Bone marrow (tissue), 2 donors: Measurements from ENCODE around the gene TMEM87A.

Source experiments
- DNase-seq, 2 donors: peaks; one replicate each; lab custom pipeline; 2025; lab: John Stamatoyannopoulos, UW

TMEM87A gene

GRCh38 chr15:42203891-42204290, 69.3 kb downstream of the TMEM87A start:
- no peak for DNase-seq

- no peak for DNase-seq
Measured at GRCh38 chr15:42202653-42203052, 70.6 kb downstream of the TMEM87A start.

- DNase-seq, result no peak
Measured at GRCh38 chr15:42201801-42202200, 71.4 kb downstream of the TMEM87A start.

- DNase-seq, result no peak
Measured at GRCh38 chr15:42199126-42199525, 74.1 kb downstream of the TMEM87A start.

GRCh38 chr15:42198516-42198915, 74.7 kb downstream of the TMEM87A start:
- no peak for DNase-seq

GRCh38 chr15:42194513-42194912, 78.7 kb downstream of the TMEM87A start:
- no peak for DNase-seq

- no peak for DNase-seq
Measured at GRCh38 chr15:42193383-42193782, 79.8 kb downstream of the TMEM87A start.

- DNase-seq, result no peak
Measured at GRCh38 chr15:42191610-42192346, 81.5 kb downstream of the TMEM87A start.

GRCh38 chr15:42190370-42190769, 82.9 kb downstream of the TMEM87A start:
- DNase-seq, result no peak

GRCh38 chr15:42185801-42186200, 87.4 kb downstream of the TMEM87A start:
- DNase-seq, result no peak

GRCh38 chr15:42184736-42185135, 88.5 kb downstream of the TMEM87A start:
- no peak for DNase-seq

GRCh38 chr15:42184296-42184695, 88.9 kb downstream of the TMEM87A start:
- DNase-seq, result no peak

GRCh38 chr15:42182961-42183360, 90.3 kb downstream of the TMEM87A start:
- DNase-seq, result no peak

GRCh38 chr15:42182328-42182886, 90.8 kb downstream of the TMEM87A start:
- DNase-seq, result no peak

GRCh38 chr15:42178056-42178455, 95.2 kb downstream of the TMEM87A start:
- DNase-seq, result no peak

GRCh38 chr15:42175671-42176070, 97.6 kb downstream of the TMEM87A start:
- DNase-seq, result no peak

GRCh38 chr15:42172475-42172874, 100.8 kb downstream of the TMEM87A start:
- DNase-seq, result no peak

GRCh38 chr15:42171795-42172194, 101.4 kb downstream of the TMEM87A start:
- DNase-seq, result no peak

GRCh38 chr15:42171122-42171521, 102.1 kb downstream of the TMEM87A start:
- DNase-seq, result no peak

GRCh38 chr15:42166225-42166940, 106.8 kb downstream of the TMEM87A start:
- no peak for DNase-seq

GRCh38 chr15:42165106-42165505, 108.1 kb downstream of the TMEM87A start:
- no peak for DNase-seq

GRCh38 chr15:42163947-42164550, 109.2 kb downstream of the TMEM87A start:
- no peak for DNase-seq

GRCh38 chr15:42163291-42163690, 109.9 kb downstream of the TMEM87A start:
- DNase-seq, result no peak
